ENCODE data around the gene B3GALT6. TPM values are rescaled to one million over a fixed set of nuclear protein-coding genes. Genes with fewer than 3 reads are reported as not detected.
A peak's percentile ranks its signal among the peaks of the same experiment; 100 is the strongest.

Gene B3GALT6
- total RNA-seq, 1 experiment from 2014 or later: 20.0 TPM

DNA sequence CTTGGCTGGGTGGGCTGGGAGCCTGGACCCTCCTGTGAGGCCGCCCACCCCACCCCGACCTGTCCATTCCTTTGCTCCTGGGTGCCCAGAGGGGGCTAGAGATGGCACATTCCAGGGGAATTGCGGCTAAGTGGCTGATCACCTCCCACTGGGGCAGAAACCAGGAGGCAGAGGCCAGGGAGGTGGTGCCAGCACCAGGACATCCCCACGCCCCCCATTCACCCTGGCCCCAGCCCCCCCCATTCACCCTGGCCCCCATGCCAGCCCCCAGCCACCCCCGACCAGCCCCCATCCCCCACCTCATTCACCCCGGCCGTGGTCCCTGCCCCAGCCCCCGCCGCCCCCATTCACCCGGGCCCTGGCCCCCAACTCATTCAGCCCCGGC lies 8.3 kb downstream of the B3GALT6 start:
- TF ChIP-seq NFATC4 (CRISPR knock-in tag; IDR thresholded peaks at IDR 0.05) (no peak), PREB (CRISPR knock-in tag; IDR thresholded peaks at IDR 0.05; ENCODE audit: borderline replicate concordance) (no peak), JUN (CRISPR knock-in tag; IDR thresholded peaks at IDR 0.05) (no peak), USF2 (CRISPR knock-in tag; IDR thresholded peaks at IDR 0.05) (no peak), ZNF317 (CRISPR knock-in tag; IDR thresholded peaks at IDR 0.05; ENCODE audit: borderline replicate concordance, low read depth) (no peak), ELF4 (CRISPR knock-in tag; IDR thresholded peaks at IDR 0.05; ENCODE audit: low read depth) (no peak), ATF1 (CRISPR knock-in tag; IDR thresholded peaks at IDR 0.05) (no peak), MYBL2 (CRISPR knock-in tag; IDR thresholded peaks at IDR 0.05) (no peak), CBFB (CRISPR knock-in tag; IDR thresholded peaks at IDR 0.05; ENCODE audit: low read depth) (no peak), CREM (CRISPR knock-in tag; IDR thresholded peaks at IDR 0.05) (no peak), SP1 (CRISPR knock-in tag; conservative IDR thresholded peaks at IDR 0.05) (no peak)
- Mint-ChIP-seq H3K4me1 (no peaks in the 10 kb centered on the region), H3K9me3 (no peaks in the 10 kb centered on the region), H3K27ac (no peak overlapping the region), H3K4me3 (no peak overlapping the region), H3K27me3 (ENCODE audit: low read depth) (no peaks in the 10 kb centered on the region), H3K36me3 (no peaks in the 10 kb centered on the region)
- ATAC-seq: no peak
- POLR2A ChIA-PET: interaction anchor here (1.0 kb wide), 1 partner anchor 80 kb away, joined by 3 read pairs; no protein-coding TSS in a partner anchor
- no peak for DNase-seq (ENCODE audit: low spot score)
- CTCF ChIA-PET: interaction anchor here (1.2 to 1.3 kb wide), 2 partner anchors 27 to 207 kb away, joined by 3 to 4 read pairs; no protein-coding TSS in a partner anchor

DNA sequence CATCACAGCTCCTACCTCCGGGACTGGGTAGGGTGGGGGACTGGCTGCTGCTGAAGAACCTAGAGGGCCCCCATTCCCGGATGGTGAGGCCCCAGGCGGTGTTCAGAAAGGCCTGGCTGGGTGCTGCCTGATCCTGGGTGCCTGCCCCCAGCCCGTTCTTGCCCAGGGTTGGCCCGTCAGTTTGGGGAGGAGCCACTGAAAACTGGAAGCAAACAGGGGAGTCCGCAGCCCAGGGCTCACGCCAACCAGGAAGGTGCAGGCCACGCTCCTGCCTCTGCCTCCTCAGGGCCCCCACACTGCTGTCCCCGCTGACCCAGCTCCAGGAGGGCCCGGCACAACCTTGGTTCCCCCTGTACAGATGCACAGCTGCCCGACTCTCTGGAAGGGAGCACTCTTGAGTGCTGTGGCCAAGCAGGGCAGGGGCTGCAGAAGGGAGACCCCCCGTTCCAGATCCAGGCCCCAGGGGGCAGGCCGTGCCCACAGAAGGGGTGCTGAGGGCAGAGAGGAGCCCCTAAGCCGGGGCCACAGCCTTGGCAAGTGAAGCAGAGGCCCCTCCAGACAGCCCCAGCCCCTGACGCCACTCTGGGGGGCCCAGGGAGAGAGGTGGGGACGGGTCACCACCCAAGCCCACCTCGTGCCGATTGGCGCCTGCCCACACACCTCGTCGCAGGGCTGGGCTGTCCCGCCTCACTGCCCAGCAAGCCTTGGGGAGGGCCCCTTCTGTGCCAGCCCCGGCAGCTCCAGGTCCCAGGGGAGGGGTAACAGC lies 9.0 kb downstream of the B3GALT6 start:
- no peaks in the 10 kb centered on the region for H3K36me3 Mint-ChIP-seq
- ChIA-PET POLR2A (no interaction called here), CTCF (no interaction called here)
- no peaks in the 10 kb centered on the region for H3K9me3 Mint-ChIP-seq
- TF ChIP-seq SMAD3 (CRISPR knock-in tag; IDR thresholded peaks at IDR 0.05; ENCODE audit: borderline replicate concordance): no peak
- TF ChIP-seq ZNF263 (CRISPR knock-in tag; IDR thresholded peaks at IDR 0.05; ENCODE audit: low read depth): peak; percentile 30; the same call in 1 of the 2 replicates
- no peak overlapping the region for H3K27ac Mint-ChIP-seq
- no peak for DNase-seq (ENCODE audit: low spot score)
- no peaks in the 10 kb centered on the region for H3K4me1 Mint-ChIP-seq
- no peak overlapping the region for H3K4me3 Mint-ChIP-seq
- H3K27me3 Mint-ChIP-seq (ENCODE audit: low read depth): no peaks in the 10 kb centered on the region
- ATAC-seq: no peak

GRCh38 chr1:1241588-1242219 lies 9.7 kb downstream of the B3GALT6 start:
- ATAC-seq (no peak), DNase-seq (ENCODE audit: low spot score) (no peak)
- ChIA-PET CTCF (interaction anchor here (1.1 kb wide), 1 partner anchor 63 kb away, joined by 3 read pairs; no protein-coding TSS in a partner anchor), POLR2A (no interaction called here)
- H3K27me3 Mint-ChIP-seq (ENCODE audit: low read depth): no peaks in the 10 kb centered on the region
- H3K36me3 Mint-ChIP-seq: no peaks in the 10 kb centered on the region
- no peak overlapping the region for H3K4me3 Mint-ChIP-seq
- H3K9me3 Mint-ChIP-seq: no peaks in the 10 kb centered on the region
- no peaks in the 10 kb centered on the region for H3K4me1 Mint-ChIP-seq
- H3K27ac Mint-ChIP-seq: no peak overlapping the region
- no peak for TF ChIP-seq ZNF138 (CRISPR knock-in tag; conservative IDR thresholded peaks at IDR 0.05)
- TF ChIP-seq NR2C2 (CRISPR knock-in tag; IDR thresholded peaks at IDR 0.05): no peak
- TF ChIP-seq OVOL2 (CRISPR knock-in tag; IDR thresholded peaks at IDR 0.05; ENCODE audit: borderline replicate concordance): no peak
- no peak for TF ChIP-seq NFE2L1 (CRISPR knock-in tag; IDR thresholded peaks at IDR 0.05)
- TF ChIP-seq NFATC4 (CRISPR knock-in tag; IDR thresholded peaks at IDR 0.05): no peak
- no peak for TF ChIP-seq PREB (CRISPR knock-in tag; IDR thresholded peaks at IDR 0.05; ENCODE audit: borderline replicate concordance)
- TF ChIP-seq TEAD1 (CRISPR knock-in tag; IDR thresholded peaks at IDR 0.05): no peak
- TF ChIP-seq, protein P1, sequence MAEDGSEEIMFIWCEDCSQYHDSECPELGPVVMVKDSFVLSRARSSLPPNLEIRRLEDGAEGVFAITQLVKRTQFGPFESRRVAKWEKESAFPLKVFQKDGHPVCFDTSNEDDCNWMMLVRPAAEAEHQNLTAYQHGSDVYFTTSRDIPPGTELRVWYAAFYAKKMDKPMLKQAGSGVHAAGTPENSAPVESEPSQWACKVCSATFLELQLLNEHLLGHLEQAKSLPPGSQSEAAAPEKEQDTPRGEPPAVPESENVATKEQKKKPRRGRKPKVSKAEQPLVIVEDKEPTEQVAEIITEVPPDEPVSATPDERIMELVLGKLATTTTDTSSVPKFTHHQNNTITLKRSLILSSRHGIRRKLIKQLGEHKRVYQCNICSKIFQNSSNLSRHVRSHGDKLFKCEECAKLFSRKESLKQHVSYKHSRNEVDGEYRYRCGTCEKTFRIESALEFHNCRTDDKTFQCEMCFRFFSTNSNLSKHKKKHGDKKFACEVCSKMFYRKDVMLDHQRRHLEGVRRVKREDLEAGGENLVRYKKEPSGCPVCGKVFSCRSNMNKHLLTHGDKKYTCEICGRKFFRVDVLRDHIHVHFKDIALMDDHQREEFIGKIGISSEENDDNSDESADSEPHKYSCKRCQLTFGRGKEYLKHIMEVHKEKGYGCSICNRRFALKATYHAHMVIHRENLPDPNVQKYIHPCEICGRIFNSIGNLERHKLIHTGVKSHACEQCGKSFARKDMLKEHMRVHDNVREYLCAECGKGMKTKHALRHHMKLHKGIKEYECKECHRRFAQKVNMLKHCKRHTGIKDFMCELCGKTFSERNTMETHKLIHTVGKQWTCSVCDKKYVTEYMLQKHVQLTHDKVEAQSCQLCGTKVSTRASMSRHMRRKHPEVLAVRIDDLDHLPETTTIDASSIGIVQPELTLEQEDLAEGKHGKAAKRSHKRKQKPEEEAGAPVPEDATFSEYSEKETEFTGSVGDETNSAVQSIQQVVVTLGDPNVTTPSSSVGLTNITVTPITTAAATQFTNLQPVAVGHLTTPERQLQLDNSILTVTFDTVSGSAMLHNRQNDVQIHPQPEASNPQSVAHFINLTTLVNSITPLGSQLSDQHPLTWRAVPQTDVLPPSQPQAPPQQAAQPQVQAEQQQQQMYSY (CRISPR knock-in tag; IDR thresholded peaks at IDR 0.05): no peak
- no peak for TF ChIP-seq RELA (CRISPR knock-in tag; IDR thresholded peaks at IDR 0.05; ENCODE audit: borderline replicate concordance)
- no peak for TF ChIP-seq TEAD4 (CRISPR knock-in tag; IDR thresholded peaks at IDR 0.05)
- no peak for TF ChIP-seq MXD4 (CRISPR knock-in tag; IDR thresholded peaks at IDR 0.05; ENCODE audit: borderline replicate concordance)
- no peak for TF ChIP-seq MYBL2 (CRISPR knock-in tag; IDR thresholded peaks at IDR 0.05)

Data from WTC11 (cell line).